WTC11 (cell line): ENCODE measurements around the gene TRIB2. TPM values are rescaled to one million over a fixed set of nuclear protein-coding genes. Genes with fewer than 3 reads are reported as not detected.

Source experiments
- ATAC-seq: fragments of 200-7000 bp; cut with Tn5 transposase; 2 replicates; pipeline ENCODE4 v1.10.0; 2021; ENCODE audit warnings: mild to moderate bottlenecking, moderate library complexity
- CTCF ChIA-PET: fragments of 300-600 bp; sonication (Branson Sonifier 250); formaldehyde crosslinking; loops from one replicate; lab custom pipeline; 2021; ENCODE audit warnings: antibody characterized with exemption; lab: Charles Lee
- POLR2A ChIA-PET: fragments of 350-600 bp; sonication (Branson Sonifier 250); formaldehyde crosslinking; loops from one replicate; lab custom pipeline; 2021; ENCODE audit warnings: antibody characterized with exemption; lab: Charles Lee
- DNase-seq: peaks from one replicate; pipeline ENCODE4 v3.0.0; 2021; ENCODE audit warnings: low spot score
- H3K27ac Mint-ChIP-seq: 2 replicates; pipeline ENCODE4 v1.8.0; 2021; ENCODE audit warnings: mixed read lengths
- H3K27me3 Mint-ChIP-seq: 2 replicates; pipeline ENCODE4 v1.8.0; 2021; ENCODE audit warnings: low read depth, mild to moderate bottlenecking, moderate library complexity, mixed read lengths
- H3K36me3 Mint-ChIP-seq: 2 replicates; pipeline ENCODE4 v1.8.0; 2021; ENCODE audit warnings: mixed read lengths
- H3K4me1 Mint-ChIP-seq: 2 replicates; pipeline ENCODE4 v1.8.0; 2022; ENCODE audit warnings: mixed read lengths
- H3K4me3 Mint-ChIP-seq: 2 replicates; pipeline ENCODE4 v1.8.0; 2021; ENCODE audit warnings: mild to moderate bottlenecking, moderate library complexity, mixed read lengths
- H3K9me3 Mint-ChIP-seq: 2 replicates; pipeline ENCODE4 v1.8.0; 2021; ENCODE audit warnings: mixed read lengths
- ATF3 ChIP-seq: sonication (generic); formaldehyde crosslinking; conservative IDR thresholded peaks from 2 replicates; pipeline ENCODE4 v1.8.1; 2022; ENCODE audit warnings: mild to moderate bottlenecking, missing genetic modification reagents
- CDX4 ChIP-seq: fragments of 250-450 bp; sonication (Bioruptor Pico); IDR thresholded peaks from 2 replicates; pipeline ENCODE4 v1.9.0; 2021; ENCODE audit warnings: moderate library complexity, mild to moderate bottlenecking, inconsistent platforms, borderline replicate concordance
- EMX1 ChIP-seq: fragments of 250-450 bp; sonication (Bioruptor Pico); IDR thresholded peaks from 2 replicates; pipeline ENCODE4 v1.8.0; 2021; ENCODE audit warnings: mild to moderate bottlenecking
- ESRRA ChIP-seq: sonication (generic); formaldehyde crosslinking; IDR thresholded peaks from 2 replicates; pipeline ENCODE4 v1.8.1; 2022; ENCODE audit warnings: mild to moderate bottlenecking, missing genetic modification reagents, borderline replicate concordance
- ETV6 ChIP-seq: sonication (generic); formaldehyde crosslinking; IDR thresholded peaks from 2 replicates; pipeline ENCODE4 v1.8.1; 2022; ENCODE audit warnings: mild to moderate bottlenecking, missing genetic modification reagents
- FOXP1 ChIP-seq: sonication (generic); formaldehyde crosslinking; IDR thresholded peaks from 2 replicates; pipeline ENCODE4 v1.8.0; 2022; ENCODE audit warnings: missing genetic modification reagents, mild to moderate bottlenecking, moderate library complexity, borderline replicate concordance
- GTF2I ChIP-seq: fragments of 250-450 bp; sonication (Bioruptor Pico); conservative IDR thresholded peaks from 2 replicates; pipeline ENCODE4 v1.4.0; 2021; ENCODE audit warnings: mild to moderate bottlenecking
- IRF1 ChIP-seq: sonication (generic); formaldehyde crosslinking; IDR thresholded peaks from 2 replicates; pipeline ENCODE4 v1.8.0; 2023; ENCODE audit warnings: missing genetic modification reagents
- NR2C2 ChIP-seq: sonication (generic); formaldehyde crosslinking; IDR thresholded peaks from 2 replicates; pipeline ENCODE4 v1.8.0; 2022; ENCODE audit warnings: mild to moderate bottlenecking, missing genetic modification reagents
- NR3C1 ChIP-seq: sonication (generic); formaldehyde crosslinking; conservative IDR thresholded peaks from 2 replicates; pipeline ENCODE4 v1.8.1; 2023; ENCODE audit warnings: low read depth, mild to moderate bottlenecking, missing genetic modification reagents
- OVOL2 ChIP-seq: fragments of 250-450 bp; sonication (Bioruptor Pico); IDR thresholded peaks from 2 replicates; pipeline ENCODE4 v1.9.0; 2021; ENCODE audit warnings: mild to moderate bottlenecking, borderline replicate concordance
- TCF7 ChIP-seq: sonication (generic); formaldehyde crosslinking; IDR thresholded peaks from 2 replicates; pipeline ENCODE4 v1.8.0; 2022; ENCODE audit warnings: mild to moderate bottlenecking, low read depth, missing genetic modification reagents, moderate library complexity
- ZMAT4 ChIP-seq: fragments of 250-450 bp; sonication (Bioruptor Pico); IDR thresholded peaks from 2 replicates; pipeline ENCODE4 v1.9.0; 2021; ENCODE audit warnings: mild to moderate bottlenecking
- ZNF232 ChIP-seq: sonication (generic); formaldehyde crosslinking; IDR thresholded peaks from 2 replicates; pipeline ENCODE4 v1.8.0; 2022; ENCODE audit warnings: mild to moderate bottlenecking, missing genetic modification reagents
- total RNA-seq: library from RNA; stranded (reverse); gene quantifications from 3 replicates; pipeline ENCODE4 v1.2.3, GENCODE V29; 2021
- TF ChIP-seq, protein P1 (sequence below): sonication (generic); formaldehyde crosslinking; IDR thresholded peaks from 2 replicates; pipeline ENCODE4 v1.8.1; 2023; ENCODE audit warnings: mild to moderate bottlenecking, missing genetic modification reagents, borderline replicate concordance
- TF ChIP-seq, protein P2 (sequence below): sonication (generic); formaldehyde crosslinking; IDR thresholded peaks from 2 replicates; pipeline ENCODE4 v1.8.0; 2022; ENCODE audit warnings: mild to moderate bottlenecking, missing genetic modification reagents
- TF ChIP-seq, protein P3 (sequence below): fragments of 200-600 bp; IDR thresholded peaks from 2 replicates; pipeline ENCODE4 v1.8.0; 2022; ENCODE audit warnings: antibody characterized with exemption

The TRIB2 gene
- total RNA-seq, 1 experiment from 2014 or later, result 89.3 TPM

DNA sequence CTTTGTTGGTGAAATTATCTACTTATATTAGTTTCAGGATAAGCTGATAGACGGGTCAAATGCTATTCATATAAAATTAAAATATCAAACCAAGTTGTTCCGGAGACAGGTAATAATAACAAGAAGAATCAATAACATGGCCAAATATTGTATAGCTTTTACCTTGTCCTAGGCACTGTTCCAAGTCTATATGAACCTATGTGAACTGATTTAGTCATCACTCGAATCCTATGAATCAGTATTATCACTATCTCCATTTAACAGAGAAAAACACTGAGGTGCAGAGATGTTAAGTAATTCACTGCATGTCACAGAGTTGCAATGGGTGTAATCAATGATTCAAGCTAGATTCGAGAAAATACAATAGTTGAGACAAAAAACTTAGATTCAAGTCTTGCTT lies 40.0 kb upstream of the TRIB2 start (continued):
- TF ChIP-seq ZMAT4, result no peak
- TF ChIP-seq NR2C2 (CRISPR knock-in tag), result no peak
- TF ChIP-seq TCF7, result no peak
- TF ChIP-seq ETV6 (CRISPR knock-in tag), result no peak
- no peak for TF ChIP-seq FOXP1 (CRISPR knock-in tag)
- no peak for TF ChIP-seq ATF3 (CRISPR knock-in tag)
- TF ChIP-seq NR3C1 (CRISPR knock-in tag), result no peak
- no peak for TF ChIP-seq OVOL2 (CRISPR knock-in tag)
- no peak for TF ChIP-seq ESRRA
- TF ChIP-seq, protein P1, sequence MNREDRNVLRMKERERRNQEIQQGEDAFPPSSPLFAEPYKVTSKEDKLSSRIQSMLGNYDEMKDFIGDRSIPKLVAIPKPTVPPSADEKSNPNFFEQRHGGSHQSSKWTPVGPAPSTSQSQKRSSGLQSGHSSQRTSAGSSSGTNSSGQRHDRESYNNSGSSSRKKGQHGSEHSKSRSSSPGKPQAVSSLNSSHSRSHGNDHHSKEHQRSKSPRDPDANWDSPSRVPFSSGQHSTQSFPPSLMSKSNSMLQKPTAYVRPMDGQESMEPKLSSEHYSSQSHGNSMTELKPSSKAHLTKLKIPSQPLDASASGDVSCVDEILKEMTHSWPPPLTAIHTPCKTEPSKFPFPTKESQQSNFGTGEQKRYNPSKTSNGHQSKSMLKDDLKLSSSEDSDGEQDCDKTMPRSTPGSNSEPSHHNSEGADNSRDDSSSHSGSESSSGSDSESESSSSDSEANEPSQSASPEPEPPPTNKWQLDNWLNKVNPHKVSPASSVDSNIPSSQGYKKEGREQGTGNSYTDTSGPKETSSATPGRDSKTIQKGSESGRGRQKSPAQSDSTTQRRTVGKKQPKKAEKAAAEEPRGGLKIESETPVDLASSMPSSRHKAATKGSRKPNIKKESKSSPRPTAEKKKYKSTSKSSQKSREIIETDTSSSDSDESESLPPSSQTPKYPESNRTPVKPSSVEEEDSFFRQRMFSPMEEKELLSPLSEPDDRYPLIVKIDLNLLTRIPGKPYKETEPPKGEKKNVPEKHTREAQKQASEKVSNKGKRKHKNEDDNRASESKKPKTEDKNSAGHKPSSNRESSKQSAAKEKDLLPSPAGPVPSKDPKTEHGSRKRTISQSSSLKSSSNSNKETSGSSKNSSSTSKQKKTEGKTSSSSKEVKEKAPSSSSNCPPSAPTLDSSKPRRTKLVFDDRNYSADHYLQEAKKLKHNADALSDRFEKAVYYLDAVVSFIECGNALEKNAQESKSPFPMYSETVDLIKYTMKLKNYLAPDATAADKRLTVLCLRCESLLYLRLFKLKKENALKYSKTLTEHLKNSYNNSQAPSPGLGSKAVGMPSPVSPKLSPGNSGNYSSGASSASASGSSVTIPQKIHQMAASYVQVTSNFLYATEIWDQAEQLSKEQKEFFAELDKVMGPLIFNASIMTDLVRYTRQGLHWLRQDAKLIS (CRISPR knock-in tag), result no peak
- TF ChIP-seq, protein P2, sequence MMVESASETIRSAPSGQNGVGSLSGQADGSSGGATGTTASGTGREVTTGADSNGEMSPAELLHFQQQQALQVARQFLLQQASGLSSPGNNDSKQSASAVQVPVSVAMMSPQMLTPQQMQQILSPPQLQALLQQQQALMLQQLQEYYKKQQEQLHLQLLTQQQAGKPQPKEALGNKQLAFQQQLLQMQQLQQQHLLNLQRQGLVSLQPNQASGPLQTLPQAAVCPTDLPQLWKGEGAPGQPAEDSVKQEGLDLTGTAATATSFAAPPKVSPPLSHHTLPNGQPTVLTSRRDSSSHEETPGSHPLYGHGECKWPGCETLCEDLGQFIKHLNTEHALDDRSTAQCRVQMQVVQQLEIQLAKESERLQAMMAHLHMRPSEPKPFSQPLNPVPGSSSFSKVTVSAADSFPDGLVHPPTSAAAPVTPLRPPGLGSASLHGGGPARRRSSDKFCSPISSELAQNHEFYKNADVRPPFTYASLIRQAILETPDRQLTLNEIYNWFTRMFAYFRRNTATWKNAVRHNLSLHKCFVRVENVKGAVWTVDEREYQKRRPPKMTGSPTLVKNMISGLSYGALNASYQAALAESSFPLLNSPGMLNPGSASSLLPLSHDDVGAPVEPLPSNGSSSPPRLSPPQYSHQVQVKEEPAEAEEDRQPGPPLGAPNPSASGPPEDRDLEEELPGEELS, result no peak

- Mint-ChIP-seq H3K4me1 (peaks cover 14% of the 10 kb centered on the region), H3K4me3 (no peak overlapping the region), H3K9me3 (peaks cover 22% of the 10 kb centered on the region), H3K27ac (no peak overlapping the region), H3K36me3 (peaks cover 15% of the 10 kb centered on the region), H3K27me3 (peaks cover 14% of the 10 kb centered on the region; the same call in 1 of the 2 replicates)
- DNase-seq (no peak), ATAC-seq (no peak)
- ChIA-PET CTCF (interaction anchor here (1.4 kb wide), 1 partner anchor 38 kb away, joined by 4 read pairs; the partner anchor contains the start of gene TRIB2), POLR2A (interaction anchor here (1.5 kb wide), 1 partner anchor 22 kb away, joined by 3 read pairs; no protein-coding TSS in a partner anchor)
- no peak for TF ChIP-seq GTF2I
Observed at GRCh38 chr2:12678186-12678585, 38.5 kb upstream of the TRIB2 start.

- Mint-ChIP-seq H3K4me1 (peaks cover 25% of the 10 kb centered on the region), H3K27me3 (peaks cover 14% of the 10 kb centered on the region; the same call in 1 of the 2 replicates), H3K36me3 (peaks cover 15% of the 10 kb centered on the region), H3K27ac (no peak overlapping the region), H3K9me3 (peaks cover 22% of the 10 kb centered on the region), H3K4me3 (no peak overlapping the region)
- CTCF ChIA-PET, result interaction anchor here (0.5 to 1.4 kb wide), 3 partner anchors 37 to 933 kb away, joined by 3 to 4 read pairs (median 3); partner anchors contain the start of genes LPIN1 and TRIB2
- ATAC-seq (no peak), DNase-seq (no peak)
- POLR2A ChIA-PET, result interaction anchor here (1.5 kb wide), 1 partner anchor 21 kb away, joined by 3 read pairs; no protein-coding TSS in a partner anchor
- TF ChIP-seq OVOL2 (CRISPR knock-in tag) (no peak), ZNF232 (no peak), EMX1 (no peak), ZMAT4 (no peak), IRF1 (CRISPR knock-in tag) (no peak), CDX4 (CRISPR knock-in tag) (no peak)
- TF ChIP-seq, protein P2, result no peak
- TF ChIP-seq, protein P3, sequence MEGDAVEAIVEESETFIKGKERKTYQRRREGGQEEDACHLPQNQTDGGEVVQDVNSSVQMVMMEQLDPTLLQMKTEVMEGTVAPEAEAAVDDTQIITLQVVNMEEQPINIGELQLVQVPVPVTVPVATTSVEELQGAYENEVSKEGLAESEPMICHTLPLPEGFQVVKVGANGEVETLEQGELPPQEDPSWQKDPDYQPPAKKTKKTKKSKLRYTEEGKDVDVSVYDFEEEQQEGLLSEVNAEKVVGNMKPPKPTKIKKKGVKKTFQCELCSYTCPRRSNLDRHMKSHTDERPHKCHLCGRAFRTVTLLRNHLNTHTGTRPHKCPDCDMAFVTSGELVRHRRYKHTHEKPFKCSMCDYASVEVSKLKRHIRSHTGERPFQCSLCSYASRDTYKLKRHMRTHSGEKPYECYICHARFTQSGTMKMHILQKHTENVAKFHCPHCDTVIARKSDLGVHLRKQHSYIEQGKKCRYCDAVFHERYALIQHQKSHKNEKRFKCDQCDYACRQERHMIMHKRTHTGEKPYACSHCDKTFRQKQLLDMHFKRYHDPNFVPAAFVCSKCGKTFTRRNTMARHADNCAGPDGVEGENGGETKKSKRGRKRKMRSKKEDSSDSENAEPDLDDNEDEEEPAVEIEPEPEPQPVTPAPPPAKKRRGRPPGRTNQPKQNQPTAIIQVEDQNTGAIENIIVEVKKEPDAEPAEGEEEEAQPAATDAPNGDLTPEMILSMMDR, result no peak
Observed at GRCh38 chr2:12679550-12680072, 37.1 kb upstream of the TRIB2 start.
